HL-60/S4 (cell line): ENCODE measurements around the gene SLC49A3.
"Not testable (repeated sequence)": the region's sequence is repeated elsewhere in the genome, so short reads cannot be mapped to it uniquely, and the experiment has no call there.

ENCODE experiments used
- in situ Hi-C: fragments of 300-500 bp; cut with MboI; formaldehyde crosslinking; loops from 2 replicates; pipeline ENCODE4 v1.14.3; 2022; ENCODE audit warnings: low sequenced_read_pairs

SLC49A3 gene

GRCh38 chr4:722169-722725, 33.3 kb upstream of the SLC49A3 start:
- in situ Hi-C loops = no loop called here

- in situ Hi-C loops = no loop called here
Measured at GRCh38 chr4:721261-722168, 32.6 kb upstream of the SLC49A3 start.

- in situ Hi-C loops = no loop called here
Measured at GRCh38 chr4:720111-720860, 31.3 kb upstream of the SLC49A3 start.

GRCh38 chr4:718460-718859, 29.5 kb upstream of the SLC49A3 start:
- in situ Hi-C loops = no loop called here

- in situ Hi-C loops = no loop called here
Measured at GRCh38 chr4:717601-718320, 28.8 kb upstream of the SLC49A3 start.

GRCh38 chr4:714087-714486, 25.1 kb upstream of the SLC49A3 start:
- in situ Hi-C loops = no loop called here

GRCh38 chr4:712916-713632, 24.1 kb upstream of the SLC49A3 start:
- in situ Hi-C loops = no loop called here

GRCh38 chr4:712093-712492, 23.1 kb upstream of the SLC49A3 start:
- in situ Hi-C loops = no loop called here

- in situ Hi-C loops = no loop called here
Measured at GRCh38 chr4:710916-711315, 22.0 kb upstream of the SLC49A3 start.

- in situ Hi-C loops = no loop called here
Measured at GRCh38 chr4:710116-710515, 21.2 kb upstream of the SLC49A3 start.

GRCh38 chr4:709348-709747, 20.4 kb upstream of the SLC49A3 start:
- in situ Hi-C loops = no loop called here

GRCh38 chr4:708631-708933, 19.6 kb upstream of the SLC49A3 start:
- in situ Hi-C loops = no loop called here

- in situ Hi-C loops = no loop called here
Measured at GRCh38 chr4:707929-708630, 19.1 kb upstream of the SLC49A3 start.

GRCh38 chr4:706834-707598, 18.1 kb upstream of the SLC49A3 start:
- in situ Hi-C loops = no loop called here

- in situ Hi-C loops = not testable (repeated sequence)
Measured at GRCh38 chr4:706083-706633, 17.2 kb upstream of the SLC49A3 start.

GRCh38 chr4:705278-706082, 16.5 kb upstream of the SLC49A3 start, which contains the start of gene PCGF3:
Gene PCGF3, plus strand, starts transcription at chr4:705832. Its CDS starts 27,849 bp downstream, at chr4:733681.
- in situ Hi-C loops = no loop called here

GRCh38 chr4:704971-705277, 16.0 kb upstream of the SLC49A3 start:
- in situ Hi-C loops = no loop called here

GRCh38 chr4:704198-704891, 15.4 kb upstream of the SLC49A3 start:
- in situ Hi-C loops = no loop called here
